SU-DHL-6 (cell line): Measurements from ENCODE around the gene GDF7.

Source experiments
- H2AFZ ChIP-seq: fragments of 200-600 bp; sonication (generic); 2 replicates; pipeline ENCODE4 v1.6.1; 2014; ENCODE audit warnings: low read depth, mild to moderate bottlenecking, moderate library complexity, mixed read lengths, antibody characterized with exemption, low read length; ENCODE audit not compliant: severe bottlenecking
- H3F3A ChIP-seq: fragments of 200-600 bp; shearing (Covaris generic); 2 replicates; pipeline ENCODE4 v1.6.0; 2016; ENCODE audit warnings: antibody characterized with exemption, mild to moderate bottlenecking; ENCODE audit not compliant: insufficient read depth
- H3K27ac ChIP-seq: fragments of 200-600 bp; sonication (generic); 2 replicates; pipeline ENCODE4 v1.5.1; 2016; ENCODE audit warnings: low read depth, mild to moderate bottlenecking, low read length, moderate library complexity, mixed read lengths
- H3K27me3 ChIP-seq: fragments of 200-600 bp; sonication (generic), shearing (Covaris generic); 2 replicates; pipeline ENCODE4 v1.6.0; 2014; ENCODE audit warnings: mild to moderate bottlenecking, low read length
- H3K36me3 ChIP-seq: fragments of 200-600 bp; sonication (generic); 2 replicates; pipeline ENCODE4 v1.6.1; 2014; ENCODE audit warnings: mild to moderate bottlenecking, low read length, mixed read lengths
- H3K4me2 ChIP-seq: fragments of 300-600, 200-600 bp; shearing (Covaris generic), sonication (generic); 2 replicates; pipeline ENCODE4 v1.6.0; 2014; ENCODE audit warnings: low read length, low read depth, mild to moderate bottlenecking; ENCODE audit not compliant: poor library complexity, severe bottlenecking
- H3K4me3 ChIP-seq: fragments of 200-600 bp; sonication (generic); 2 replicates; pipeline ENCODE4 v1.5.1; 2014; ENCODE audit warnings: antibody characterized with exemption, low read length, mild to moderate bottlenecking, mixed read lengths; ENCODE audit not compliant: insufficient read depth, poor library complexity, severe bottlenecking
- H3K79me2 ChIP-seq: fragments of 200-600 bp; sonication (generic); 2 replicates; pipeline ENCODE4 v1.6.1; 2014; ENCODE audit warnings: mild to moderate bottlenecking, low read length, moderate library complexity; ENCODE audit not compliant: insufficient read depth
- H3K9ac ChIP-seq: fragments of 200-600 bp; sonication (generic); 2 replicates; pipeline ENCODE4 v1.7.0; 2014; ENCODE audit warnings: mild to moderate bottlenecking, low read length
- H3K9me2 ChIP-seq: fragments of 200-600 bp; sonication (generic); replicated peaks from 2 replicates; pipeline ENCODE4 v1.6.1; 2014; ENCODE audit warnings: low read length; ENCODE audit not compliant: insufficient read depth
- H3K9me3 ChIP-seq: fragments of 200-600 bp; sonication (generic); 2 replicates; pipeline ENCODE4 v1.6.1; 2014; ENCODE audit warnings: low read length, mixed read lengths; ENCODE audit not compliant: insufficient read depth
- H4K20me1 ChIP-seq: fragments of 200-600 bp; sonication (generic); 2 replicates; pipeline ENCODE4 v1.6.1; 2014; ENCODE audit warnings: low read depth, mild to moderate bottlenecking, antibody characterized with exemption, low read length, moderate library complexity, mixed read lengths
- CTCF ChIP-seq: fragments of 200-600 bp; sonication (generic); IDR thresholded peaks from one replicate; pipeline ENCODE4 v1.5.1; 2017; ENCODE audit warnings: antibody characterized with exemption, mild to moderate bottlenecking, low read length, moderate library complexity; ENCODE audit not compliant: insufficient read depth, poor library complexity, severe bottlenecking
- EZH2phosphoT487 ChIP-seq: fragments of 200-600 bp; sonication (generic), shearing (Covaris generic); conservative IDR thresholded peaks from 2 replicates; pipeline ENCODE4 v1.6.1; 2018; ENCODE audit warnings: mild to moderate bottlenecking, antibody characterized with exemption, low read length, moderate library complexity, mixed read lengths

Gene GDF7

GRCh38 chr2:20657522-20658235 is 9.3 kb upstream of the GDF7 start:
- H3K4me2 ChIP-seq: no peak overlapping the region
- no peak overlapping the region for H2AFZ ChIP-seq
- TF ChIP-seq EZH2phosphoT487 (no peak), CTCF (no peak)
- H3K27me3 ChIP-seq: no peaks in the 10 kb centered on the region
- H3K79me2 ChIP-seq: no peaks in the 10 kb centered on the region
- H3K9me3 ChIP-seq: no peaks in the 10 kb centered on the region
- H3K27ac ChIP-seq: no peak overlapping the region
- no peaks in the 10 kb centered on the region for H3K36me3 ChIP-seq
- H3F3A ChIP-seq: no peaks in the 10 kb centered on the region
- H3K9ac ChIP-seq: no peak overlapping the region
- H4K20me1 ChIP-seq: no peaks in the 10 kb centered on the region
- H3K4me3 ChIP-seq: no peak overlapping the region
- no peaks in the 10 kb centered on the region for H3K9me2 ChIP-seq

GRCh38 chr2:20660506-20661420 is 6.2 kb upstream of the GDF7 start:
- Histone ChIP-seq H3K27me3 (no peaks in the 10 kb centered on the region), H2AFZ (no peak overlapping the region)
- TF ChIP-seq CTCF (no peak), EZH2phosphoT487 (no peak)

GRCh38 chr2:20661421-20662307 is 5.3 kb upstream of the GDF7 start:
- Histone ChIP-seq H3K79me2 (no peaks in the 10 kb centered on the region), H3K27me3 (no peaks in the 10 kb centered on the region), H2AFZ (no peak overlapping the region), H4K20me1 (no peaks in the 10 kb centered on the region), H3F3A (no peaks in the 10 kb centered on the region), H3K9me2 (no peaks in the 10 kb centered on the region), H3K36me3 (no peaks in the 10 kb centered on the region), H3K27ac (no peak overlapping the region), H3K9me3 (no peaks in the 10 kb centered on the region), H3K4me2 (no peak overlapping the region), H3K4me3 (no peak overlapping the region), H3K9ac (no peak overlapping the region)
- TF ChIP-seq CTCF (peak; percentile 76), EZH2phosphoT487 (no peak)

More at GRCh38 chr2:20660506-20661420, 6.2 kb upstream of the GDF7 start:
- Histone ChIP-seq H3F3A (no peaks in the 10 kb centered on the region), H3K79me2 (no peaks in the 10 kb centered on the region), H3K9me2 (no peaks in the 10 kb centered on the region), H3K27ac (no peak overlapping the region), H3K9me3 (no peaks in the 10 kb centered on the region), H4K20me1 (no peaks in the 10 kb centered on the region), H3K4me2 (no peak overlapping the region), H3K4me3 (no peak overlapping the region), H3K9ac (no peak overlapping the region), H3K36me3 (no peaks in the 10 kb centered on the region)
